COLO668 (cell line): Measurements from ENCODE around the gene HDAC10.
A peak's percentile ranks its signal among the peaks of the same experiment; 100 is the strongest.

Experiments used
- DNase-seq: peaks from one replicate; lab custom pipeline; 2025; ENCODE audit not compliant: unreplicated experiment; lab: John Stamatoyannopoulos, UW

Gene HDAC10

DNA sequence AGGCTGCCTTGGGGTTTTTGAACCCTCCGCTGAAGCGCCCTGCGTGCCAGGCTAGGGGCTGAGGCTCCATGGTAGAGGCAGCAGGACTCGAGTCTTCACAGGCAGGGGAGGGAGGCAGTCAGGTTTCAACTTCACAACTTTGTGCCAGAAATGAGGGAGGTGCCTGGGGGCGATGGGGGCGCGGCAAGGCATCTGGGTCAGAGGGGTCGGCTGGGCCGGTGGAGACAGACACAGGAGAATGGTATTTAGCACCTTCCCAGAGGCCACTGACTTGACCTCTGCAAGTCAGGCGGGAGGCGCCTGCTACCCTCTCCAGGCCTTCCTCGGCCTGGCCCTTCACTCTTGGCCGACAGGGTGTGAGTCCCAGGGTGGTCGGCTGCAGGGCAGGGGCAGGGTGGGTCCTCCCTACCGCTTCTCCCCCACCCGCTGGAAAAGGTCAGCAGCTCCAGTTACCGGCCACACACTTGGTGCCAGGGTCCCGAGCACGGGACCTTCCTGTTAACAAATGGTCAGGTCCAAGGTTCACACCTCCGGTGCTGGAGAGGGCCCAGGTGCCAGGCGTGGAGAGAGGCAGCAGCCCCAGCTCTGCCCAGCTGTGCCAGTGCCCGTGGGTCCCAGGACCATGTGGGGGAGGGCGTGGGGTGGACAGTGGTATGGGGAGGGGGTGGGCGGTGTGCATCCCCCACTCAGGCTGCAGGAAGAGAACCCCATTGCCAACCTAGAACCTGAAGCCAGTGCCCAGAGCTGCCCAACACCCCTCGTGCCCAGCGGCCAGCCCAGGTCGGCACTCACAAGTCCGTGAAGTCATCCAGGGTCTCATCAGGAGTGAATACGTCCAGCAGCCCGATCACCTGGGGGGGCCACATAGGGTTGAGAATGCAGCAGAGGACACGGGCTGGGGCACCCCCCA, 6.6 kb upstream of the HDAC10 start:
- no peak for DNase-seq

DNA sequence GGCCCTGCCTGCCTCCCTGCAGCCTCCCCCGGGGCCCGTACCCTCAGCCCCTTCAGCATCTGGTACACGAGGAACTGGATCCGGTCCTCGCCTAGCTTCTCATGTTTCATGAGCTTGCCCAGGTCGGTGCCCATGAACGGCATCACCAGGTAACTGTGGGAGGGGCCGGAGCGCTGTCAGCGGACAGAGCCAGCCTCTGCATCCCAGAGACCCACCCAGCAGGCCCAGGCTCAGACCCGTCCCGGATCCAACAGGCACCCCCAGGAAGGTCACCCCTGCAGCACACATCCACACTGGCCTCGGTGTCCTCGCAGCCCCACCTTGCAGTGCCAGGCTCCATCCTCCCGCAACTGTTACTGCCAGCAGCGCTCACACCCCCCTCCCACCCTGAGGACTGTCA, 6.0 kb upstream of the HDAC10 start:
- peak; percentile 10 for DNase-seq

DNA sequence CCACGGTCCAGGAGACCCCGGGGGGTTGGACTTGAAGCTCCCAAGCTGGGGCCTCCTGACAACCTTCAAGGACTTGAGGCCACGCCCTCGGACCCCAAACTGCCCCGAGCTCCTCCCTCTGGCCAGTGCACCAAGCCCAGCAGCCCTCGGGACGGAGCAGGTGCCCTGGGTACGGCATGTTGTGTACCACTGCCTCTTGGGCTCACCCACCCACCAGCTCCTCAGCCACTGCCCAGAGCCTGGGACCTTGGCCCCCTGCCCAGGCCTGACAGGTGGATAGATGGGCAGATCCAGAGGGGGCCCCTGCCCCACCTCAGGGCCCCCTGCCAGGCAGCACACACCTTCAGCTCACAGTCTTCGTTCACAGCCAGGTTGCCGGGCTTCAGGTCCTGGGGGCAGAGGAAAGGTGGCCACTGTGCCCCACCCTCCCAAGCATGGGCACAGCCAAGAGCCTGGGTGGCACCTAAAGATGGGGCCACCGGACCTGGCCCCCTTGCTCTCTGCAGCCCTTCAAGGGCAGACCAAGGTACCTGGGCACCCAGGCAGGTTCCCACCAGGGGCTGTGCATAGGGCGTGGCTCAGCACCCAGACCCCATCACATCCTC, 5.3 kb upstream of the HDAC10 start:
- DNase-seq: no peak

DNA sequence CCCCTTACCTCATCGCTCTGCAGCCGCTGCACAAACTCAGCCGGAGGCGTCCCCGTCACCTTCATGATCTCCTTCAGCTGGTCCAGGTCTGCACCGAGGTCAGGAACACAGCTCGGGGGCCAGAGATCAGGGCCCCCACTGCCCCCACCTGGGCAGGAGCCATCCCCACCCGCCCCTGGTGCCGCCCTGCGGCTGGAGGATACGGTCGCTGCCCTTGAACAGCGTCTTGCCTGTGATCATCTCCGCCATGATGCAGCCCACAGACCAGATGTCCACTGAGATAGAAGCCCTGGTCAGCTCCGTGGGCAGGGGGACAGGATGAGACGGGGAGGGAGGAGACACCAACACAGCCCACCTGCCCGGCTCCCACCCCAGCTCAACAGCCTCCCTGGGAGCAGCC, 4.5 kb upstream of the HDAC10 start:
- no peak for DNase-seq

DNA sequence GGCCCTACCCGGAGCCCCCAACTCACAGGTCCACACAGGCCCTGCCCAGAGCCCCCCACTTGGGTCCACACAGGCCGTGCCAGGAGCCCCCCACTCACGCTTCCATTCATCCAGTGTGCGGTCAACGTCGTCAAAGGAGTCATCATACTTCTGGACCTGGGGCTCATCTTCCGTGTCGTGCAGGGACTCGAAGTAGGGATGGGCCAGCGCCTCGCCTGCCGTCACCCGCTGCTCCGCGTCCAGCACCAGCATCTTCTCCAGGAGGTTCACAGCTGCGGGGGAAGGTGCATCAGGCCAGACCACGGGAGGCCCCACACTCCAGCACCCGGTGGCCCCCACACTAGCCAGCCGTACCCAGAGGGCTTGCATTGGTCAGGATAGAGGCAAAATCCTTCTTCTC, 4.0 kb upstream of the HDAC10 start:
- DNase-seq: no peak

DNA sequence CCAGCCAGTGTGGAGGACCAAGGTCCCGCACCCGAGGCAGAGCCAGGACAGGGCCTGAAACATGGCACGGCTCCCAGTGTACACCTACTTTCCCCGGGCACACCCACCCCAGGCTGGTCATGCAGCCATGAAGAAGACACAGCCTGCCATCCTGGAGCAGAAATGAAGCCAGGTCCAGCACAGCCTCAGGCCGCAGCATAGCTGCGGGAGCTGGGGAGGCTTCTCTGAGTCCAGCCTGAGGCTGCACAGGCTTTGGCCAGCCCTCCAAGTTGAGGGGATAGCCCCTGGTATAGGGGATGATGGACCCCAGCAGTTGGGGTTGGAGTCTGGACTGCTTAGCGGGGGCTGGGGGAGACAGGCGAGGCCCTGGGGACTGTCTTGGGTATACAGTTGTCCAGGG, 2.9 kb upstream of the HDAC10 start:
- DNase-seq: no peak

DNA sequence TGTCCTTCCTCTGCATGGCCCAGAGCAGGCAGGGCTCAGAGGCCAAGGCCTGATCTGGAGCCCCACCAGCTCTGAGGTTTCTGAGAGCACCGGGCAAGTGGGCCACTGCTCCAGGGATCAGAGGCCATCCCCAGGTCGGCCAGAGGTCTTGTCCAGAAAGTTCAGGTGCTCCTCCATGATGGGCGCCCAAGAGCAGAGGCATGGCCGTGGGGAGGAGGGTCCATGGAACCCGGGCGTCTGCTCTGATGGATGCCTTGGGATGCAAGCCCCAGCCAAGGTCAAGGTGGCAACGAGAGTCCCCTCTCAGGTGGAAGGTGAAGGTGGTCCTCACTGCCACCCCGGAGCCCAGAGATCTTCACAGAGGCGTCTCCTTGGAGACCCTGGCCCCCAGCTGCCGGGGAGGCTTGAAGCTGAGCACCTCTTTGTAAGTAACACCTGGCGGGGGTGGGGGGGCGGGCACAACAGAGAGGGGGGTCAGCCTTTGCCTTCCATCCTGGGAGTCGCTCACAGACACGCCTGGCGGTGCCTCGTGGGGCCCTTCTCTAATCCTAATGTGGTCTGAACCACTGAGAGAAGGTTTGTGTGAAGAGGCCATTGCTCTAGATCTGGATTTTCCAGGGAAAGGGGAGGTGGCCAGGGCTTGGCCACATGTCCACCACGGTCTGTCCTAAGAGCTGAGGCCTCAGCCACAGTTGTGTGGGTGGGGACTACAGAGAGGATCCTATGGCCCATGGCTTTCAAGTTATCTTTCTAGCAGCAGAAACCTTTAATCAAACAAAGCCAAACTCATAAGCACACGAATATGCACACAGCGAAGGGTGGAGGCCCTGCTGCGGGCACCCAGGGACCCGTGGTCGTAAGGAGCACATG, 2.2 kb upstream of the HDAC10 start:
- DNase-seq: no peak

DNA sequence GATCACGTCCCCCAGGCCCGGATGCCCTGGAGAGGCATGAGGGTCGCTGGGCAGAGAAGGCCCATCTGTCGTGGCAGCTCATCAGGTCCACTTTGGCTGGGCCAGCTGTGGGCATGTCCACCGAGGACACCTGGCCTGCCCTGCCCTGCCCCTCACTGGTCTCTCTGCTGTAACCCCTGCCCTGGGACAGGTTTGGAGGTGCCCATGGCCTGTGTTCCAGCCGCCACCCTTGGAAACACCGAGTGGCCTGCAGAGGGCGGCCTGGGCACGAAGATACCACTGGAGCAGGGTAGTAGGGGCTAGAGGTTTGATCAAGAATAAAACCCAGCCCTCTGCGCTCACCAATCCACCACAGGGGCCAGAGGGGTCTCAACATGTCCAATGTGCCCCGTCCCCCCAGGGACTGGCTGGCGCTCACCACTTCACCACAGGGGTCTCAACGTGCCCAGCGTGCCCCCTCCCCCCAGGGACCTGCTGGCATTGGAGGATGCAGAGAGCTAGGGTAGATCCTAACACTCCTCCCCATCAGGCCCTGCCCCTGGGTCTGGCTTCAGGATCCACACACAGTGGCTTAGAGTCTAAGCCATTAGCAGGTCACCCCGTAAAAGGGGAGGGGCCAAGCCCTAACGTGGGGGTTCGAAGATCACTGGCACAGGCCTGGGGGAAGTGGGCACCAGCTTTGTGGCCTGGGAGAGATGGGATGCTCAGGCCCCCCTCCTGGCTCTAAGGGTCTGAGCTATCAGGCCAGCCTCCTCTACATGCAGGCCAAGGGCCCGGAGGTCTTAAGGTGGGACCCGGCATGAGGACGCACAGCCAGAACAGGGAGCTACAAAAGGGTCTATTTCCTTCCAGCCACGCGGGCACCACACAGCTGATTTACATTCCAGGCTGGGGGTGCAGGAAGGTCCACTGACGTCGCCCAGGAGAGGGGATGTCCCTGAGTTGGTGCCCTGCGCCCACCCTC, 1.3 kb upstream of the HDAC10 start:
- peak; percentile 78 for DNase-seq

DNA sequence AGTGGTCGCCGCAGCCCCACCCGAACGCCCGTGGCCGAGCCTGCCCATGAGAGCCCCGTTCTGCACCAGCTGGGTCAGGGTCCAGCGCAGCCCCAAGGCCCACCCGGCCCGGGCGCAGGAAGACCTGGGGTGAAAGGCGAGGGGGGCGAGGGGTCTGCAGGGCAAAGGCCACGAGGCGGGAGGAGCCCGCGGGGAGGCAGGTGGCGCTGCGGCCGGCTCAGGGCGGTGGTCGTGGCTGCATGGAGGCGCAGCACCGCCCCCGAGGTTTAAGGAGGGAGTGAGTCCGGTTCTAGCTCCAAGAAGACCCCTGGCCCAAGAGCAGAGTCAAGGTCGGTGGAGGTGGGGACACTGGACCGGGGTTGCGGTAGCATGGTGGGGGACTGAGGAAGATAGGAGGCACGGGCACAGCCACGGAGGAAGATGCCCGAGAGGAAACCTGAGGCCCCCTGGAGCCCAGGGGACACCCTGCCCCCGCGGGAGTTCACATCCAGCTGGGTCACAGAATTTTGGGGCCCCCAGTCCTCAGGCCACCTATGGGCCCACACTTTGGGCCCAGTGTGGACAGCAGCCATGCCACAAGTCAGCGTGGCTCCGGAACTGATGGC, 514 bp upstream of the HDAC10 start:
- no peak for DNase-seq

DNA sequence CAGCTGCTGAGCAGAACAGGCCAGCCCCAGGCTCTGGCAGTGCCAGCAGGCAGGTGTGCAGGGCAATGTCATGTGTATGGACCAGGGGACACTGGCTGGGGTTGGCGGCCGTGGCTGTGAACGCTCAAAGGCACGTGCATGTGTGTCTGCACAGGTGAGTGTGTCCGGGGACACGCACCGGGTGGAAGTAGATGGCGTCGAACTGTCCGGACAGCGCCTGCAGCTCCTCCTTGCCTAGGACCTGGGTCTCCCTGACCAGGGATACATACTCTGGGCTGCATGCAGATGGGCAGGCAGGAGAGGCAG, 863 bp downstream of the HDAC10 start:
- peak; percentile 39 for DNase-seq

DNA sequence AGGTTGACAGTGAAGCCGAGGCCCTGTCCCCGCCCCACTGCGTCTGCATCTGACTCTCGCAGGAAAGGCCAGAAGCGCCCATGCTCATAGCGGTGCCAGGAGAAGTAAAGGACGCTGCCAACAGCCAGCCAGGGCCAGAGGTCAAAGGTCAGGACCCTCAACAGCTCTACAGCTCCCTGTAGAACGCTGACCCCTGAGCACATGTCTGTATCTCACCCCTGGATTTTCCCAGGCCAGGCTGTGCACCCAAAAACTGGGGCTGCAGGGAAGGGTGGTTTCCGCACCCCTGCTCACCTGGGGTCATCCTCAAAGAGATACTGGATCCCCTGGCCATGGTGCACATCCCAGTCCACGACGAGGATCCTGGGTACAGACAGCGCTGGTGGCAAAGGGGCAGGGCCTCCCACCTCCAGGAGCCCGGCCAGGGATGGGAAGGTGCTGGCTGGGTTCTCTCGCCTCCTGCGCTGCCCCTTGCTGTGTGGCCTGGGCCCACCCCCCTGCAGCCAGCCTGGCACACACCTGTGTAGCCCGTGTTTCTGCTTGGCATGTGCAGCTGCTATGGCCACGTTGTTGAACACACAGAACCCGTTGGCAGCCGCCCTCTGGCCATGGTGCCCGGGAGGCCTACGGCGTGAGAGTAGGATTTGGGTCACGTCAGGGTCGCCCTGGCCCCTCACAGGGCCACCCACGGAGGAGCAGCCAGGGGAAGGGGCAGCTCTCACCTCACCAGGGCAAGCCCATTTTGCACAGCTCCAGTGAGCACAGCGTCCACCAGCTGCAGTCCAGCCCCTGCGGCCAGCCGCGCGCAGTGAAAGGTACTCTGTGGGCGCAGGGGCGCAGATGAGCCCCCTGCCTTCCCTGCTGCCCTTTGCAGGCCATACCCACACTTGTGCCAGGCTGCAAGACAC, 1.5 kb downstream of the HDAC10 start:
- DNase-seq: no peak

DNA sequence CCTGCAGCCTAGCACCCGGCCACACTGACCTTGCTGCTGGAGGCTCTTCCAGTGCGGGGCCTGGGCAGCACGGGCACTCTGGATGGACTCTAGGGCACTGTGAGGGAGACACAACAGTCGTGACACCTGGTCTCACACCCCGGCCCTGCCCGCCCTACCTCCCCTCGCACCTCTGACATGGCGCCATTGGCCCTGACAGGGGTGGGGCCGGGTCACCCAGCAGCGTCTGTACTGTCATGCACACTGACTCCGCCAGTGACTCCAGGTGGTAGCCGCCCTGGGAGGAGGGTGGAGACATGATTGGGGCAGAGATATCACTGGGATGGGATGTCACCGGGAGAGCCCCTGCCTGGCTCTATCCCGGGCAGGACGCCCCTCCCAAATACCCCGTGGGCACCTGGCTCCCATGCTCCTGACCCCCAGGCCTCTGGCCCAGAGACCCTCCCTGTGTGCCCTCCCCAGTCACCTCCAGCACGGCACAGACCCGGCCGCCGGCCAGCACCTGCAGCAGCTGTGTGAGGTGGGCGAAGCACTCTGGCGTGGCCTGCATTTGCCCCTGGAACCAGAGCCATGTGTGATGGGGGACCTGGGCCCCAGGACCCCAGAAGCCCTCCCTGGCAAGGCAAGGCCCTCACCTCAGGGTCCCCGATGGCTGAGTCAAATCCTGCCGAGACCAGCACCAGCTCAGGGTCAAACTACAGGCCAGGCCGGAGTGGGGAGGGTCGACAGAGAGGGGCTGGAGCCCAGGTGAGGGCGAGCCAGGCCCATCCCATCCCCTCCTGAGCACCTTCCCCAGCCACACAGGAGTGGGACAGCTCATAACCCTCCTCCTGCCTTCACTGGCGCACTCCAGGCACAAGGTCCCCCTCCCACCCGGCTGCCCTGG, 2.6 kb downstream of the HDAC10 start:
- DNase-seq: peak; percentile 70

DNA sequence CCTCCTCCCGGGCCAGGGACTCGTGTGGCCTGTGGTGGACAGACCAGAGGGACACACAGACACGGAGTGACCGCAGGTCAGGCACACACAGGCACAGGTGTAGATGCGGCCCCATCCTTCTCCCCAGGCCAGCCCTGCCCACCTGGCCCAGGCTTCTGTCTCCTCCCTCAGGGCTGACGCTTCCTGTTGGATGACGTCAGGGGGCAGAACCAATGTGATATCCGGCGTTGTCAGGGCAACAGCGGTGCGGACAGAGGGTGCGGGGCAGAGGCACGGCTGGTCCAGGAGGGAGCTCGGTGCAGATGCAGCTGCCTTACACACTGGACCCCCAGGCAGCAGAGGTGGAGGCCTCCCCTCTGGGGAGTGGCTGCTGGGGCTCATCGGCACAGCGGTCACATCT, 3.3 kb downstream of the HDAC10 start:
- peak; percentile 96 for DNase-seq

DNA sequence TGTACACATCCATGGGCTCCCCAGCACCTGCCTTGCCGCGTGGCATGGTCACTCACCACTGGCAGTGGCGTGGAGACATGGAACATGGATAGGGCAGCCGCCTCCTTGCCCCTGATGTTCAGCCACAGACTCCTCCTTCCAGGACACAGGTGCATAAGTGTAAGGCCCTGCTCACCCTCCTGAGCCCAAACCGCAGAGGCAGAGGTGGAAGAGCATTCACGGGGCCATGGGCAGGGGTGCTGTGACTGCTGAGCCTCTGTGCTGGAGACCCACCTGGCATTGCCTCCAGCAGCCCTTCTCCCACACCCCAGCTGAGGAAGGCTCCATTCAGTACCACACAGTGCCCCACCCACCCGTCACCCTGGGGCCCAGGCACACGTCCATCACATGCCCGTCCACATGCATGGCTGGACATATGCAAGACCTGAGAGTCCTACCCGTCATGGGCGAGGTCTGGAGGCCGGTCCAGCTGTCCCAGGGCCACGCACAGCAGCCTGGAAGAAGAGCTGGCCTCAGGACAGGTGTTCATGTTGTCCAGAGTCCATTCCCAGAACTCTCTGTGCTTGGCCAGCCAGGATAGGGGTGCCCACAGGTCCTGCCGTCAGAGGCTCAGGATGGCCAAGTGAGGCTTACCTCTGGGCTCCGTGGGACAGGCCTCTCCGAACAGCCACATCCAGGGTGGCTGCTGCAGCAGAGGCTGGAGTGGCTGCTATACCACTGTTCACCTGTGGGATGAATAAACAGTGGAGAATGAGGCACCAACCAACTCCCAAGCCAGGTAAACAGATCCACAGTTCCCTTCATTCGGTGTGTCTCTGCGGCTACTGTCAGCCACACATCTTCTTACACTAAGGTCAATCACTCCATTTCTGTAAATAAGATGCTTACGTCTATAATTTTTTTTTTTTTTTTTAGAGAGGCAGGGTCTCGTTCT, 4.6 kb downstream of the HDAC10 start:
- peak; percentile 13 for DNase-seq

DNA sequence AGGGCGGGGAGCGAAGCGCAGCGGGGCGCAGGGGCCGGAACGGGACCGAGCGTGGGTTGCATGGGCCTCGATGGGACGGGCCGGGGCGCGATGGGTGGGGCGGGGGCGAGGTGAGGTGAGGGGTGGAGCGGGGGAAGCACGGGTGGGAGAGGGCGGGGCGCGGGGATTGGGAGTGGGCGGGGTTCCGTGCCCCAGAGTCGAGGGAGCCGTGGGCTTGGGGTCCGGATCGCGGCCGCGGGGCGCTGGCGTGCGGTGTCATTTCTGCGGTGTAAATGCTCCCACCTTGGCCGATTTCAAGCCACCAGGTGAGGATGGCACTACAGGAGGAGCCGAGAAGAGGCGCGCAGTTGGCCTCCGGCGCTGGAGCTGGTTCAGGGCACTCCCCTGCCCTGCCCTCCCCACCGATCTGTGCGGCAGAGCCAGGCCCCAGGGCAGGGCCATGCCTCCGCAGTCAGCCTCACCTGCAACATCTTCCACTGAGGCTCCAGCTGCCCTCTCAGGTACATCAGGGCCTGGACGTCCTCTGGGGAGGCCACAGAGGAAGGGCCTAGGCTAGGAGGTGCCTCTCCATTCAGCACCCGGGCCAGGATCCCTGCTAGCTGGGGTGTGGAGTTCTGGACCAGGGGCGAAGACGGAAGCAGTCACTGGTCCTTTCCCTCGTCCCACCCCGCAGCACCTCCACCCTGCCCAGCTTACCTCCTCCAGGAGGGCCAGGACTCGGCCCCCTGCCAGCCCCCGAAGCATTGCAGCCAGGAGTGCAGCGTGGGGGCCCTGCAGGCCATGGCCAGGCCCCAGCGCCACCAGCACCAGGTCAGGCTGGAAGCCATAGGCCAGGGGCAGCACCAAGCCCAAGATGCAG, 5.6 kb downstream of the HDAC10 start:
- DNase-seq: peak; percentile 58
